Sigmoid colon (tissue), 4 donors: Measurements from ENCODE around the gene HMOX1.

Experiments used
- POLR2A ChIP-seq, 2 donors: fragments of 450-650 bp; IDR thresholded peaks; one replicate each; pipeline ENCODE4 v1.6.1; 2016; ENCODE audit warnings: antibody characterized with exemption in 2 of 2, mild to moderate bottlenecking in 2 of 2, moderate library complexity in 2 of 2
- POLR2AphosphoS5 ChIP-seq, 4 donors: sonication (generic); formaldehyde crosslinking; IDR thresholded peaks; one replicate each; pipeline ENCODE4 v1.6.1; 2017; ENCODE audit warnings: antibody characterized with exemption in 4 of 4

- no peak for TF ChIP-seq POLR2A (IDR thresholded peaks at IDR 0.05)
- TF ChIP-seq POLR2AphosphoS5 (IDR thresholded peaks at IDR 0.05): no peak
These were observed 45.4 kb upstream of the HMOX1 start for GRCh38 chr22:35335468-35335867.
